ENCODE data around the gene SKIC8.
A peak's percentile ranks its signal among the peaks of the same experiment; 100 is the strongest.
"Not testable (repeated sequence)": the region's sequence is repeated elsewhere in the genome, so short reads cannot be mapped to it uniquely, and the experiment has no call there.

SKIC8 gene

DNA sequence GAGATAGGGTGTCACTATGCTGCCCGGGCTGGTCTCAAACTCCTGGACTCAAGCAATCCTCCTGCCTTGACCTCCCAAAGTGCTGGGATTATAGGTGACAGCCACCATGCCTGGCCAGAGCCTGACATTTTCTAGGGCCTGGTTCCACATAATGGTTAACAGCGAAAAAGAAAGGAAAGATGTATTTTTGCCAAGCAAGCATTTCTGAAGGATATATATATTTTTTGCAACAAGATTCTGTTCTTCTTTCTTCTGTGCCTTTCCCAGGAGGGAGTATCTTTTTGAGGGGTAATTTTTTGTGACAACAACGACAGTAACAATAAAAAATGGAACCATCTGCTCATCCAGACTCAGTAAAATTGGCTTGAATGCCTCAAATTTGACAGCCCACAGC, 43.4 kb downstream of the SKIC8 start:
- no peak for DNase-seq (ENCODE audit: low read depth in 3 of 3)

GRCh38 chr15:78255421-78256043, 43.9 kb downstream of the SKIC8 start:
- DNase-seq (ENCODE audit: low read depth in 3 of 3) = no peak

DNA sequence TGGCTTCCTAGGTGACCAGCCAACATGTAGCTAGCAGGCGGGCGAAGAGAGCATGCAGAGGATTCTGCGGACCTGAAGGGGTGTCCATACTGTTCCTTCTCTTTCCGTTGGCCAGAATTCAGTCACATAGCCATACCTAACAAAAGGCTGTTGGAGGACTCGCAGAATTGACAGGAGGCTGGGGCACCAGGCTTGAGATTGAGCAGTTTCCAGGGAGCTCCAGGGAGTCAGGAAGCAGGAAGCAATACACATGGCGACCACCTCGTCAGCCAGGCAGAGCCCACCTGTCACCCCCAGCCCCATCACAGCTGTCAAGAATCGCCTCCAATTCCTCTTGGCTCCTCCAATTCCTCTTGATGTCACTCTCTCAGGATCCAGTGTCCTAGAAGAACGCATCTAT, 48.3 kb downstream of the SKIC8 start:
- DNase-seq (ENCODE audit: low read depth in 3 of 3) = no peak

GRCh38 chr15:78249131-78249530, 50.3 kb downstream of the SKIC8 start:
- DNase-seq (ENCODE audit: low read depth in 3 of 3) = no peak

DNA sequence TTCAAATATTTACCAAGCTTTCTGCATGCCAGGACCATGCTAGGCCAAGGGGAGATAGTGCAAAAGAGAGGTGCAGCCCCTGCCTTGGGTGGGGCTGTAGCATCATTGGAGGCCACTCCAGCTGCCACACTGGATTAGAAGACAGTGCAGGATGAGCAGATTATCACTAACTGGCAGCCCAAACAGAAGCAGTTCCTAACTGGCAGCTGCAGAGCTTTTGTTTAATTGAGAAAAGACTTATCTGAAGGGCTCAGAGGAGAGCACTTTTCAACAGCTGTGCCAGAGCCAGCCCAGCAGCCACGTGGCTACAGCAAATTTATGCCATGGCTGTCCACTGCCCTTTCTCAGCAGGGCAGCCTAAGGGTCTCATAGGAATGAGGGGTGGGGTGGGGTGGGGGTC, 51.5 kb downstream of the SKIC8 start:
- no peak for DNase-seq (ENCODE audit: low read depth in 3 of 3)

- DNase-seq (ENCODE audit: low read depth in 3 of 3) = not testable (repeated sequence)
Observed at GRCh38 chr15:78245976-78246620, 53.3 kb downstream of the SKIC8 start.

DNA sequence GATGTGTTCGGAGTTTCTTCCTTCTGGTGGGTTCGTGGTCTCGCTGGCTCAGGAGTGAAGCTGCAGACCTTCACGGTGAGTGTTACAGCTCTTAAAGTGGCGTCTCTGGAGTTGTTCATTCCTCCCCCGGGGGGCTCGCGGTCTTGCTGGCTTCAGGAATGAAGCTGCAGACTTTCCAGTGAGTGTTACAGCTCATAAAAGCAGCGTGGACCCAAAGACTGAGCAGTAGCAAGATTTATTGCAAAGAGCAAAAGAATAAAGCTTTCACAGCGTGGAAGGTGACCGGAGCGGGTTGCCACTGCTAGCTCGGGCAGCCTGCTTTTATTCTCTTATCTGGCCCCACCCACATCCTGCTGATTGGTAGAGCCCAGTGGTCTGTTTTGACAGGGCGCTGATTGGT, 54.0 kb downstream of the SKIC8 start:
- not testable (repeated sequence) for DNase-seq (ENCODE audit: low read depth in 3 of 3)

- no peak for DNase-seq (ENCODE audit: low read depth in 3 of 3)
Observed at GRCh38 chr15:78244893-78245292, 54.5 kb downstream of the SKIC8 start.

DNA sequence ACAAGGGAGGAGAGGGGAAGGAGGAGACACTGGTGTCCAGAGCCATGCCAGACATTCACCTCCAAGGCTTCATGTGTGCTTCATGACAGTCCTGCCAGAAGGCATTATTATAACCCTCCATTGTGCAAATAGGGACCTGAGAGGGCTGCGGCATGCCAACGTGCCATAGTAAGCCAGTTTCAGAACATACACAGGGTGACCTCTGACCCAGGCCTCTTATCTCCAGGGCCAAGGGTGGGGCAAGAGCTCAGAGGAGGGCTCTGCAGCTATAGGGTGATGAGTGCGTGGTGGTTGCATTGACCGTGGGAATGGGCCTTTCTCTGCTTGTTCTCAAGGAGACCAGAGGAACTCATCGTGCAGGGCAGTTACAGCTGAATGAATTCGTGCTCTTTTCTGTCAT, 55.3 kb downstream of the SKIC8 start:
- no peak for DNase-seq (ENCODE audit: low read depth in 3 of 3)

DNA sequence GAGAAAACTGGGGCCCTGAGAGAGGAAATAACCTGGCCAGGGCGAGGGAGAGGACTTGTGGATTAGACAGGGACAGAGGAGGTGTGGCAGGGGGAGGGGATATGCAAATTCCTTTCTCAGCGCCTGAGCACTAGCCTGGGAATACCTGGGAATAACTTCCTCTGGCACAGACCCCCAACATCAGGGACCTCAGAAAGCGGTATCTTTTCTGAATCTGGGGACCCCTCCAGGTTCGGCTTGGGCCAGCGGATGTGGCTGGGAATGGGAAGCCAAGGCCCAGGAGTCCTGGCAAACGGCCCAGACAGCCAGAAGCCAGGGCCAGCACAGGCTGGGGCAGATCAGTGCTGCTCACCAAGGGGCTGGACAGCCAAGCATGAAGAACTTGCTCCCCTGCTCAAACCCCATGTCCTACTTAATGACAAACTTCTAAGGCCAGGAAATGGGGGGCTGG, 55.9 kb downstream of the SKIC8 start:
- DNase-seq (ENCODE audit: low read depth in 3 of 3) = no peak

DNA sequence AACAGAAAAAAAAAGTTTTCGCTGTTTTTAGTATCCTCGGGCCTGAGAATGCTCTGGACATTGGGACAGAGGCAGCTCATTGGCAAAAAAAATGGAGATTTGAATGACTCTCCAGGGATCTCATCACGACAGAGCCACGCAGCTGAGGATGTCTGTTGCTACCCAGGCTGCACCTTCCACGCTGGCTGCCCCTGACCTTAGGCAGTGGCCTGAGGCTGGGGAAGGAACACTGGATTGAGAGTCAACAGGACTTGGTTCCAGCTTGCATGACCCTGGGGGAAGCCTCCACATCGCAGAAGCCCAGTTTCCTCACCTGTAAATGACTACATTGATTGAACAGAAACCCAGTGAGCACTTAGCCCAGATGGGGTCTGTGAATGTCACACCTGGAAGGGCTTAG, 56.4 kb downstream of the SKIC8 start:
- no peak for DNase-seq (ENCODE audit: low read depth in 3 of 3)

GRCh38 chr15:78242128-78242527, 57.3 kb downstream of the SKIC8 start:
- DNase-seq (ENCODE audit: low read depth in 3 of 3) = peak in 1 of 3 experiments; percentile 7

GRCh38 chr15:78241017-78241416, 58.4 kb downstream of the SKIC8 start:
- peak; percentile 62 to 85 (median 72) for DNase-seq (ENCODE audit: low read depth in 3 of 3)

GRCh38 chr15:78239811-78240210, 59.6 kb downstream of the SKIC8 start:
- no peak for DNase-seq (ENCODE audit: low read depth in 3 of 3)

GRCh38 chr15:78237146-78237545, 62.3 kb downstream of the SKIC8 start:
- no peak for DNase-seq (ENCODE audit: low read depth in 3 of 3)

DNA sequence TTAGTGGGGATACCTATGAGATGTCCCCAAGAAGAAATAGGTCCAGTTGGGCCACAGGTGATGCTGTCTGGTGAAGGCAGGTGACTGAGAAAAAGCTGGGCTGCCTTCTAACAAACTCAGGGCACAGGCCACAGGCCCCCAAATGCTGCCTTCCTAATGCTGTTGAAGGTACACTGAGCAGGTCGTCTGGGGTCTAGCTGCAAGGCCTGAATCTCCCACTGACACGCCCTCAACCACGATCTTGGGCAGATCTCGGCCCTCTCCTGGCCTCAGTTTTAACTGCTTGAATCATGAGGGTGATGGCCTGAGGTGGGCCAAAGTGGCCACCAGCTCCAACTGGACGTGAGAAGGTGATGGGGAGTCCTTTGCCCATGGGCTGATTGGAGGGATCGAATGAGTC, 62.9 kb downstream of the SKIC8 start:
- no peak for DNase-seq (ENCODE audit: low read depth in 3 of 3)

- no peak for DNase-seq (ENCODE audit: low read depth in 3 of 3)
Observed at GRCh38 chr15:78234515-78235040, 64.8 kb downstream of the SKIC8 start, which contains the start of gene ACSBG1. Gene ACSBG1 (minus strand): TSS chr15:78234565. CDS start chr15:78234501, 64 bp downstream.

- DNase-seq (ENCODE audit: low read depth in 3 of 3) = no peak
Observed at GRCh38 chr15:78233496-78233895, 65.9 kb downstream of the SKIC8 start.
